ENCODE measurements around the gene LIPC.

GRCh38 chr15:58520464-58520863 is 88.7 kb downstream of the LIPC start:
- TF ChIP-seq SETDB1 (IDR thresholded peaks at IDR 0.05; ENCODE audit: insufficient read length, low read length): no peak
- TF ChIP-seq ZNF785 (tag by site-specific recombination; IDR thresholded peaks at IDR 0.05): no peak
- TF ChIP-seq CTCF (tag by site-specific recombination; IDR thresholded peaks at IDR 0.05): no peak
- no peak for TF ChIP-seq ZNF362 (tag by site-specific recombination; IDR thresholded peaks at IDR 0.05)
- TF ChIP-seq ZNF274 (IDR thresholded peaks at IDR 0.05; ENCODE audit: low read length): no peak
- no peak for TF ChIP-seq ZNF274 (tag by site-specific recombination; IDR thresholded peaks at IDR 0.05; ENCODE audit: borderline replicate concordance)
- TF ChIP-seq ZNF629 (tag by site-specific recombination; IDR thresholded peaks at IDR 0.05): no peak

Data from HEK293 (cell line).